ENCODE results near the gene LTB.

LTB gene

GRCh38 chr6:31575952-31576685 is 6.1 kb downstream of the LTB start:
- TF ChIP-seq ZNF341 (tag by site-specific recombination; IDR thresholded peaks at IDR 0.05; ENCODE audit: low read depth) (peak; percentile 58), ZSCAN4 (tag by site-specific recombination; IDR thresholded peaks at IDR 0.05) (no peak), ZNF623 (tag by site-specific recombination; IDR thresholded peaks at IDR 0.05) (no peak), PRDM2 (tag by site-specific recombination; IDR thresholded peaks at IDR 0.05; ENCODE audit: borderline replicate concordance) (no peak), ZNF366 (tag by site-specific recombination; conservative IDR thresholded peaks at IDR 0.05) (peak; percentile 78), HOXA7 (CRISPR knock-in tag; IDR thresholded peaks at IDR 0.05; ENCODE audit: borderline replicate concordance) (no peak), GLI2 (tag by site-specific recombination; IDR thresholded peaks at IDR 0.05; ENCODE audit: borderline replicate concordance, low read depth) (no peak), ZNF24 (tag by site-specific recombination; IDR thresholded peaks at IDR 0.05) (peak; percentile 64; the same call in 1 of the 2 replicates)
- TF ChIP-seq, protein P1, sequence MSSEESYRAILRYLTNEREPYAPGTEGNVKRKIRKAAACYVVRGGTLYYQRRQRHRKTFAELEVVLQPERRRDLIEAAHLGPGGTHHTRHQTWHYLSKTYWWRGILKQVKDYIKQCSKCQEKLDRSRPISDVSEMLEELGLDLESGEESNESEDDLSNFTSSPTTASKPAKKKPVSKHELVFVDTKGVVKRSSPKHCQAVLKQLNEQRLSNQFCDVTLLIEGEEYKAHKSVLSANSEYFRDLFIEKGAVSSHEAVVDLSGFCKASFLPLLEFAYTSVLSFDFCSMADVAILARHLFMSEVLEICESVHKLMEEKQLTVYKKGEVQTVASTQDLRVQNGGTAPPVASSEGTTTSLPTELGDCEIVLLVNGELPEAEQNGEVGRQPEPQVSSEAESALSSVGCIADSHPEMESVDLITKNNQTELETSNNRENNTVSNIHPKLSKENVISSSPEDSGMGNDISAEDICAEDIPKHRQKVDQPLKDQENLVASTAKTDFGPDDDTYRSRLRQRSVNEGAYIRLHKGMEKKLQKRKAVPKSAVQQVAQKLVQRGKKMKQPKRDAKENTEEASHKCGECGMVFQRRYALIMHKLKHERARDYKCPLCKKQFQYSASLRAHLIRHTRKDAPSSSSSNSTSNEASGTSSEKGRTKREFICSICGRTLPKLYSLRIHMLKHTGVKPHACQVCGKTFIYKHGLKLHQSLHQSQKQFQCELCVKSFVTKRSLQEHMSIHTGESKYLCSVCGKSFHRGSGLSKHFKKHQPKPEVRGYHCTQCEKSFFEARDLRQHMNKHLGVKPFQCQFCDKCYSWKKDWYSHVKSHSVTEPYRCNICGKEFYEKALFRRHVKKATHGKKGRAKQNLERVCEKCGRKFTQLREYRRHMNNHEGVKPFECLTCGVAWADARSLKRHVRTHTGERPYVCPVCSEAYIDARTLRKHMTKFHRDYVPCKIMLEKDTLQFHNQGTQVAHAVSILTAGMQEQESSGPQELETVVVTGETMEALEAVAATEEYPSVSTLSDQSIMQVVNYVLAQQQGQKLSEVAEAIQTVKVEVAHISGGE (tag by site-specific recombination; conservative IDR thresholded peaks at IDR 0.05; ENCODE audit: low read depth) = no peak
- ChIA-PET POLR2A (interaction anchor here (1.1 to 1.4 kb wide), 2 partner anchors 17 to 25 kb away, joined by 4 to 6 read pairs; partner anchors contain the start of gene NCR3), CTCF (interaction anchor here (0.9 to 18.7 kb wide), 10 partner anchors 8 to 313 kb away, joined by 3 to 518 read pairs (median 6); partner anchors contain the start of genes LST1 and NCR3)
- Histone ChIP-seq H3K27ac (ENCODE audit: extremely low read depth, low read depth, low read length) (no peak overlapping the region), H3K4me3 (ENCODE audit: low read depth, low read length) (no peak overlapping the region), H3K9me3 (ENCODE audit: control insufficient read depth, insufficient read depth, low read depth, low read length) (no peaks in the 10 kb centered on the region), H3K4me1 (ENCODE audit: control insufficient read depth, insufficient read depth, low read length) (peaks cover 1% of the 10 kb centered on the region; the same call in 1 of the 2 replicates), H3K36me3 (ENCODE audit: control insufficient read depth in 2 of 2, insufficient read depth in 1 of 2, low read length in 2 of 2) (no peaks in the 10 kb centered on the region)

DNA sequence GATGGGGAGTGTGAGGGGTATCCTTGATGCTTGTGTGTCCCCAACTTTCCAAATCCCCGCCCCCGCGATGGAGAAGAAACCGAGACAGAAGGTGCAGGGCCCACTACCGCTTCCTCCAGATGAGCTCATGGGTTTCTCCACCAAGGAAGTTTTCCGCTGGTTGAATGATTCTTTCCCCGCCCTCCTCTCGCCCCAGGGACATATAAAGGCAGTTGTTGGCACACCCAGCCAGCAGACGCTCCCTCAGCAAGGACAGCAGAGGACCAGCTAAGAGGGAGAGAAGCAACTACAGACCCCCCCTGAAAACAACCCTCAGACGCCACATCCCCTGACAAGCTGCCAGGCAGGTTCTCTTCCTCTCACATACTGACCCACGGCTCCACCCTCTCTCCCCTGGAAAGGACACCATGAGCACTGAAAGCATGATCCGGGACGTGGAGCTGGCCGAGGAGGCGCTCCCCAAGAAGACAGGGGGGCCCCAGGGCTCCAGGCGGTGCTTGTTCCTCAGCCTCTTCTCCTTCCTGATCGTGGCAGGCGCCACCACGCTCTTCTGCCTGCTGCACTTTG is 6.8 kb downstream of the LTB start, which contains the start of gene TNF:
TNF (plus strand) TSS at position 231 of the 567 bp plus-strand sequence; CDS start at position 408, 177 bp downstream.
- no peaks in the 10 kb centered on the region for H3K36me3 ChIP-seq (ENCODE audit: control insufficient read depth in 2 of 2, insufficient read depth in 1 of 2, low read length in 2 of 2)
- no peaks in the 10 kb centered on the region for H3K4me1 ChIP-seq (ENCODE audit: control insufficient read depth, insufficient read depth, low read length)
- no peaks in the 10 kb centered on the region for H3K9me3 ChIP-seq (ENCODE audit: control insufficient read depth, insufficient read depth, low read depth, low read length)
- CTCF ChIA-PET = interaction anchor here (0.7 to 18.7 kb wide), 9 partner anchors 9 to 314 kb away, joined by 3 to 518 read pairs (median 5); partner anchors contain the start of genes ATP6V1G2, LST1 and NCR3
- TF ChIP-seq ZNF623 (tag by site-specific recombination; IDR thresholded peaks at IDR 0.05) (no peak), ZBTB48 (tag by site-specific recombination; IDR thresholded peaks at IDR 0.05) (0 out of 2 replicates have a peak, but pooled peaks have one; percentile 37)
- no peak within 1 kb of the TSS for H3K4me3 ChIP-seq (ENCODE audit: low read depth, low read length)
- H3K27ac ChIP-seq (ENCODE audit: extremely low read depth, low read depth, low read length) = no peak within 1 kb of the TSS
- POLR2A ChIA-PET = interaction anchor here (0.5 to 1.3 kb wide), 2 partner anchors 47 to 427 kb away, joined by 3 to 5 read pairs; no protein-coding TSS in a partner anchor

Measured in HEK293 (cell line).